Measurements from ENCODE around the gene C1QTNF7.
A peak's percentile ranks its signal among the peaks of the same experiment; 100 is the strongest.

C1QTNF7 gene

GRCh38 chr4:15427701-15428100, at the start of gene C1QTNF7:
C1QTNF7 (plus strand) TSS chr4:15428033; CDS start chr4:15435744, 7,711 bp downstream.
- DNase-seq: no peak

GRCh38 chr4:15378062-15378461, 49.8 kb upstream of the C1QTNF7 start:
- peak; percentile 53 to 87 (median 73) for DNase-seq

- DNase-seq: no peak
Observed at GRCh38 chr4:15378493-15378892, 49.3 kb upstream of the C1QTNF7 start.

- DNase-seq: no peak
Observed at GRCh38 chr4:15381806-15382338, 46.0 kb upstream of the C1QTNF7 start.

- DNase-seq: no peak
Observed at GRCh38 chr4:15382669-15383273, 45.1 kb upstream of the C1QTNF7 start.

- no peak for DNase-seq
Observed at GRCh38 chr4:15385515-15385914, 42.3 kb upstream of the C1QTNF7 start.

- no peak for DNase-seq
Observed at GRCh38 chr4:15385928-15386327, 41.9 kb upstream of the C1QTNF7 start.

- no peak for DNase-seq
Observed at GRCh38 chr4:15390494-15390893, 37.3 kb upstream of the C1QTNF7 start.

GRCh38 chr4:15392053-15392805, 35.6 kb upstream of the C1QTNF7 start:
- DNase-seq: no peak

- DNase-seq: no peak
Observed at GRCh38 chr4:15395311-15395710, 32.5 kb upstream of the C1QTNF7 start.

GRCh38 chr4:15396157-15396800, 31.6 kb upstream of the C1QTNF7 start:
- peak; percentile 74 to 76 (median 75) for DNase-seq

- no peak for DNase-seq
Observed at GRCh38 chr4:15398001-15398400, 29.8 kb upstream of the C1QTNF7 start.

- DNase-seq: no peak
Observed at GRCh38 chr4:15398732-15399131, 29.1 kb upstream of the C1QTNF7 start.

- no peak for DNase-seq
Observed at GRCh38 chr4:15400226-15400625, 27.6 kb upstream of the C1QTNF7 start.

GRCh38 chr4:15400981-15401671, 26.7 kb upstream of the C1QTNF7 start:
- peak; percentile 58 to 74 (median 58) for DNase-seq

- no peak for DNase-seq
Observed at GRCh38 chr4:15402146-15402545, 25.7 kb upstream of the C1QTNF7 start.

- peak; percentile 48 to 51 (median 49) for DNase-seq
Observed at GRCh38 chr4:15402974-15403373, 24.9 kb upstream of the C1QTNF7 start.

- no peak for DNase-seq
Observed at GRCh38 chr4:15405018-15405417, 22.8 kb upstream of the C1QTNF7 start.

- DNase-seq: peak; percentile 53 to 70 (median 62)
Observed at GRCh38 chr4:15410750-15411149, 17.1 kb upstream of the C1QTNF7 start.

GRCh38 chr4:15412461-15412860, 15.4 kb upstream of the C1QTNF7 start:
- no peak for DNase-seq

- no peak for DNase-seq
Observed at GRCh38 chr4:15413010-15413622, 14.7 kb upstream of the C1QTNF7 start.

- peak; percentile 55 to 61 (median 55) for DNase-seq
Observed at GRCh38 chr4:15413623-15414019, 14.2 kb upstream of the C1QTNF7 start.
